KBM-7 (cell line): ENCODE data around the gene ZCCHC24.

Experiments
- DNase-seq: peaks from one replicate; pipeline ENCODE4 v3.0.0-alpha.2; 2015
- in situ Hi-C: fragments of 300-500 bp; cut with MboI; formaldehyde crosslinking; loops from 2 replicates; pipeline ENCODE4 v1.14.3; 2020; ENCODE audit warnings: low sequenced_read_pairs, low pct_unique_long_range_greater_than_20kb, mixed read lengths

The ZCCHC24 gene

GRCh38 chr10:79360499-79361342, 84.7 kb downstream of the ZCCHC24 start:
- in situ Hi-C loops: no loop called here
- no peak for DNase-seq

DNA sequence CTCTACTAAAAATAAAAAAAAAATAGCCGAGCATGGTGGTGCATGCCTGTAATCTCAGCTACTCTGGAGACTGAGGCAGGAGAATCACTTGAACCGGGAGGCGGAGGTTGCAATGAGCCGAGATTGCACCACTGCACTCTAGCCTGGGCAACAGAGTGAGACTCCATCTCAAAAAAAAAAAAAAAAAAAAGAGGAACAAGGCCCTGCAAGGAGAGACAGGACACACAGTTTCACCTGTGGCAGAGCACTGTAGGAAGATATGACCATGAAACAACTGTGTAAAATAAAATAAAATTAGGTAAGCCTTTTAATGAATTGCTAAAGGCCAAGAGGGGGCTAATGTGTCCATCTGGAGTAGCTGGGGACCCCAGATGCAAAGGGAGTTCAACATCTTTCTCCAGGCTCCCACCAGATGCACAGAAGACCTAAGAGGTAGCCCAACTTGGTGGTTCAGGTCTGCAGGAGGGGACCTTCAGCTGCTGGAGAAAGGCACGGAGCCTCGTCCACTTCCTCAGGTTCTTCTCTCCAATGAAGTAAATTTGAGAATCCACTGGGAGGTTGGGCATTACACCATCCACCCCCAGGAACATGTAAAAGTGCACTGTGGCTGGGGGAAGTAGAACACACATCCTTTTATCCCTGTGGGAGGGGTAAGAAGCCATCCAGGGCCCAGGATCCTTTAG, 85.5 kb downstream of the ZCCHC24 start:
- no peak for DNase-seq
- in situ Hi-C loops: no loop called here

DNA sequence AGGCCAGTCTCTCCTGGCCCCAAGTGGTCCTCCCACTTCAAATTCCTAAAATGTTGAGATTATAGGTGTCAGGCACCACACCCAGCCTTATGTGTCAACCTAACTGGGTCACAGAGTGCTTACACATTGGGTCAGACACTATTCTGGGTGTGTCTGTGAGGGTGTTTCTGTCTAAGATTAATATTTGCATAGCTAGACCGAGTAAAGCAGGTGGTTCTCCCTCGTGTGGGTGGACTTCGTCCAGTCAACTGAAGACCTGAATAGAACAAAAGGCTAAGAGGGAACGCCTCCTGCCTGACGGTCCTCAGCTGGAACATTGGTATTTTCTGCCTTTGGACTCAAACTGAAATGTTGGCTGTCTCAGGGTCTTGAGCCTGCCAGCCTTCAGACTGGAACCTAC, 86.6 kb downstream of the ZCCHC24 start:
- in situ Hi-C loops: no loop called here
- no peak for DNase-seq

DNA sequence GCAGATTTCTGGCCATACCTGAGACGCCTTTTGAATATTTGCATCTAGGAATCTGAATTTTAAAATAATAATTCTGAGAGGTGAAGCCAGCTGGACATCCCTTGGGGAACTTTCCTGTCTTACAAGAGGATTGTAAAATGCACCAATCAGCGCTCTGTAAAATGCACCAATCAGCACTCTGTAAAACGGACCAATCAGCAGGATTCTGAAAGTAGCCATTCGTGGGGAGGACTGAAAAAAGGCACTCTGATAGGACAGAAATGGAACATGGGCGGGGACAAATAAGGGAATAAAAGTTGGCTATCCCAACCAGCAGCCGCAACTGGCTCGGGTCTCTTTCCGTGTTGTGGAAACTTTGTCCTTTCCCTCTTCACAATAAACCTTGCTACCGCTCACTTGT, 88.2 kb downstream of the ZCCHC24 start:
- in situ Hi-C loops: no loop called here

DNA sequence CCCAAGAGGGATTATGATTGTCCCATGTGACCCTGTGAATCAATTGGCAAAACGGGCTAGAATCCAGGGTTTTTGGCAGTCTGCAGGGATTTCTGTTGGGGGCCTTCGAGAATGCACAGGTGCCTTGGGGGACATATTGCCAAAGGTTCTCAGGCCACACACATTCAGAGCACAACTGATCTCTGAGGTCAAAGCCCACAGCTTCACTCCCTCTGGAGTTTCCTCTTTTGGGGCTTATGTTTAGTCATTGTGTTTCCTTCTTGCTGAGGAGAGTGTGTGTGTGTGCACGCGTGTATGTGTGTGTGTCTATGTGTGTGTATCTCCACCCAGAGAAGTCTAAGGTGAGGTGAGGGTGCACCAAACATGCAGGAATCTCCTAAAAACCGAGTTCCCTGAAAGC, 89.3 kb downstream of the ZCCHC24 start:
- DNase-seq: peak; percentile 75
- in situ Hi-C loops: no loop called here

More for the DNA sequence above, 88.2 kb downstream of the ZCCHC24 start:
- no peak for DNase-seq

DNA sequence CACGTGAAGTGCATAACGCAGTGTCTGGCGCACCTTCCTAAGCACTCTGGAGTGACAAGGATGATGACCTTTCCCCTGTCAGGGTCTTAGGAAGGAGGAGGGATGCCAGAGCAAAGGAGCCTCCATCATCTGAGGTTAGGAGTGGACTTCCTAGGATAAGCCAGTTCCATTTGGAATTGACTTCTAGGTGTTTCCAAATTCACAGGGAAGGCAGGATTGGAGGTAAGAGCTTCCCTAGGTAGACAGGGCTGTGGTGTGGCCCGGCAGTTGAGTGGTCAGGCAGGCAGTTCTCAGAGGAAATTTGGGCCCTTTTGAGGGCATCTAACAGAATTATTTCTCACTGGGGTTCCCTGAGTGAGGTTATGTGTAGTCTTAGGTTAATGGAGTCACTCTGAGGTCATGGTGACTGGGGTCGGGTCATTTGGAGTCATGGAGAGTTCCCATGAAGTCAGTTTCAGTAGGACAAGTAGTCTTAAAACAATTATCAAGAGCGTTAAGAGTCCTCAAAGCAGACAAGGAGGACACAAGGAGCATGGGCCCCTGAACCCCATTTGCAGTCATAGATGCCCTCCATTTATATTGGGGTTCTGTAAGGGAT, 89.9 kb downstream of the ZCCHC24 start:
- DNase-seq: peak; percentile 22
- in situ Hi-C loops: no loop called here

GRCh38 chr10:79354615-79355014, 90.8 kb downstream of the ZCCHC24 start:
- in situ Hi-C loops: no loop called here
- no peak for DNase-seq

- DNase-seq: no peak
- in situ Hi-C loops: no loop called here
Measured at GRCh38 chr10:79354141-79354540, 91.3 kb downstream of the ZCCHC24 start.

- in situ Hi-C loops: no loop called here
- DNase-seq: no peak
Measured at GRCh38 chr10:79353726-79354125, 91.7 kb downstream of the ZCCHC24 start.

GRCh38 chr10:79353000-79353406, 92.4 kb downstream of the ZCCHC24 start:
- no peak for DNase-seq
- in situ Hi-C loops: no loop called here

DNA sequence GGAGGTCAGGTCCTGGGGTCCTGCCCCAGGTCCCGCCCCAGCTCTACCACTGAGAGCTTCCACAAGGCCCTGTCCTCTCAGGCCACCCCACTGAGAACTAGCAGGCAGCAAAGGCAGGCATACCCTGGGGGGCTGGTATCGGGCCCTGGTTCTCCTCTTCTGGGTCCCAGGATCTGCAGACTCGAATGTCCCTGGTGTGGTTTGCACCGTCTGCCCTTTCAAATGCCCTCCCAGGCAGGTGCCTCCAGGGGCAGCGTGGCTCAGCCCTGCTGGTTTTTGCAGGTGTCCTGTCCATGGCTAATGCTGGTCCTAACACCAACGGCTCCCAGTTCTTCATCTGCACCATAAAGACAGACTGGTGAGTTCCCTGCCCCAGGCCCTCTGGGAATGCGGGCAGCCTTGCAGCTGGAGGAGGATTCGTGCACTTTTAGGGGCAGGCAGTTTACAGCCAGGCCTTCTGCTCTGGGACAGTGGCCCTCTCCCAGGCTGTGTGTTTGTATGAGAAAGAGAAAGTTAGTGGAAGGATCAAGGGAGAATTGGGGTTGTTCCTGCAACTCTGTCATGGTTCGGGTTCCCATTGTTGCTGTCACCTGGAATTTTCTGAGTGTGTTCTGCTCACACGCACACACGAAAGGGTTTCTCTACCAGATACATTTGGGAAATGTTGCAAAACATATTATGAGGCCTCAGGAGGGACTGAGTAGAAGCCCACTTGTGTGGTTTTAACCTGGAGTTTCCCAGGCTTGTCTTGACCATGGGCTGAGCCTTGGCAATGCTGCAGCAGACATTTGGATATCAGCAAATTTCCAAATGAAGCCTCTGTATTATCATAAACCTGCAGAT, 93.2 kb downstream of the ZCCHC24 start:
- in situ Hi-C loops: no loop called here
- DNase-seq: no peak

- in situ Hi-C loops: no loop called here
- no peak for DNase-seq
Measured at GRCh38 chr10:79351332-79351731, 94.1 kb downstream of the ZCCHC24 start.

- in situ Hi-C loops: no loop called here
- DNase-seq: no peak
Measured at GRCh38 chr10:79350407-79351154, 94.8 kb downstream of the ZCCHC24 start.

DNA sequence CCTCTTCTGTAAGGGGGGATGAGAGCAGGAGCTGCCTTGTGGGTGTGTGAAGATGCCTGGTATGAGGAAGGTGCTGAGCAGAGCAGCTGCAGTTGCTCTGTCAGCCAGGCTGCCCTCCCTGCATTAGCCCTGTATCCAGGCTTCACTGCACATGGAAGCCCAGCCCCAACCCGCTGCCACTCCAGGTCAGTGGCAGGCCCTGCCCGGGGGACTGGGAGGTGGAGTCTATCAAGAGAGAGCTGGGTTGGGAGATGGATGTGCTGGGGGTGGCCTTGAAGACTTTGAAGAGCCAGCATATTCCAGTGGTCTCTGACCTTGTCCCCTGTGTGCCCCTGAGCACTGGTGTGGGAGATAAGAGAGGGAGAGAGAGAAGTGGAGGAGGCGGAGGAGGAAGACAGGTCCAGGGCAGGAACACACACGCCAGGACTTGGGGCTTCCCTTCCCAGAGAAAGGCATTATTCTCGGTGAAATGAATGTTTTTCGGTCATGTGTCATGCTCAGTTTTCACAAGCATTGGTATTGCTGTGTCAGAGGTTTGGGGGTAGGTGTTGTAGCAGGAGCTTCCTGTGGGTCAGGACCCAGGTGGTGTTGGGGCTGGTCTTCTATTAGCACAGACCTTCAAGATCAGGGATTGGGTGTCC, 95.5 kb downstream of the ZCCHC24 start:
- no peak for DNase-seq
- in situ Hi-C loops: no loop called here

GRCh38 chr10:79349072-79349491, 96.3 kb downstream of the ZCCHC24 start:
- in situ Hi-C loops: no loop called here
- no peak for DNase-seq

DNA sequence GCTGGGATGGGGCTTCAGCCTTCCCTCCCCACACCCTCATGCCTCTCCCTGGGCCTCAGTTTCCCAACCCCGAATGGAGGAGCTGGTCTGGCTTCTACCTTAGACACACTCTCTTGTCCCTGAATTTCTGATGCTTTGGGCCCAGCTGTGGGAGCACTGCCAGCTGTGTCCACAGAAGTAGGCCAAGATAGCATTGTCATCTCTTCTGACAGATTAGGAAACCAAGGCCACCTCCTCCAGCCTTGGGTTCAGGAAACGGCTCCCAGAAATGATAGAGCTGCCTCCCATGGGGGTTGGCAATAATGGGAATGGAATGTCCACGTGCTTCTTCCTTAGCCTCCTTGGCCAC, 96.8 kb downstream of the ZCCHC24 start:
- DNase-seq: no peak
- in situ Hi-C loops: no loop called here

- in situ Hi-C loops: no loop called here
- DNase-seq: peak; percentile 74
Measured at GRCh38 chr10:79347894-79348639, 97.4 kb downstream of the ZCCHC24 start.
